ENCODE results near the gene MPHOSPH9.

GRCh38 chr12:123139926-123140675 lies 92.8 kb downstream of the MPHOSPH9 start:
- TF ChIP-seq EP300 (IDR thresholded peaks at IDR 0.05) (no peak), CTCF (IDR thresholded peaks at IDR 0.05) (no peak), POLR2AphosphoS5 (IDR thresholded peaks at IDR 0.05) (peak; percentile 37), POLR2A (IDR thresholded peaks at IDR 0.05) (no peak)

Measured in gastroesophageal sphincter (tissue), 3 donors.